AG09319 (cell line): Measurements from ENCODE around the gene CALHM4.

Source experiments
- DNase-seq: peaks from one replicate; pipeline ENCODE4 v3.0.0-alpha.2; 2010; ENCODE audit warnings: low read depth; ENCODE audit errors: extremely low read depth
- CTCF ChIP-seq: IDR thresholded peaks from 2 replicates; pipeline ENCODE4 v1.5.1; 2011; ENCODE audit warnings: low read depth, mild to moderate bottlenecking, inconsistent platforms, low read length, moderate library complexity

Gene CALHM4

GRCh38 chr6:116514111-116514510 lies 39.4 kb upstream of the CALHM4 start:
- no peak for TF ChIP-seq CTCF
- DNase-seq, result no peak

GRCh38 chr6:116515141-116515540 lies 38.4 kb upstream of the CALHM4 start:
- no peak for TF ChIP-seq CTCF
- DNase-seq, result no peak

GRCh38 chr6:116518621-116519368 lies 34.8 kb upstream of the CALHM4 start:
- no peak for TF ChIP-seq CTCF
- no peak for DNase-seq

GRCh38 chr6:116522896-116523295 lies 30.7 kb upstream of the CALHM4 start:
- no peak for TF ChIP-seq CTCF
- no peak for DNase-seq

- no peak for TF ChIP-seq CTCF
- no peak for DNase-seq
These were observed 29.3 kb upstream of the CALHM4 start for GRCh38 chr6:116524236-116524635.

GRCh38 chr6:116528133-116528532 lies 25.4 kb upstream of the CALHM4 start:
- TF ChIP-seq CTCF, result no peak

GRCh38 chr6:116528780-116529179 lies 24.8 kb upstream of the CALHM4 start:
- DNase-seq, result no peak
- no peak for TF ChIP-seq CTCF

More at GRCh38 chr6:116528133-116528532, 25.4 kb upstream of the CALHM4 start:
- DNase-seq, result no peak
